H1 (cell line): Measurements from ENCODE around the gene OCEL1. TPM values are rescaled to one million over a fixed set of nuclear protein-coding genes. Genes with fewer than 3 reads are reported as not detected.

ENCODE experiments used
- CTCF ChIA-PET: fragments of 300-600 bp; sonication (Branson Sonifier 250); formaldehyde crosslinking; loops from one replicate; lab custom pipeline; 2021; ENCODE audit not compliant: partially characterized antibody; lab: Charles Lee
- POLR2A ChIA-PET: fragments of 300-600 bp; sonication (Branson Sonifier 250); formaldehyde crosslinking; loops from one replicate; lab custom pipeline; 2021; ENCODE audit warnings: inconsistent platforms; ENCODE audit not compliant: partially characterized antibody; lab: Charles Lee
- DNase-seq, 2 experiments: peaks; one replicate each; pipeline versions ENCODE4 v3.0.0 to v3.0.0-alpha.2; 2010 to 2022; ENCODE audit warnings: low spot score in 2 of 2, low read depth in 1 of 2, mixed read lengths in 1 of 2
- FAIRE-seq: peaks from 2 replicates; lab custom pipeline; 2011; peaks lifted over from hg19 to GRCh38; lab: Jason Lieb, UNC
- H2AFZ ChIP-seq: 2 replicates; pipeline ENCODE4 v1.8.1; 2012; ENCODE audit warnings: low read length, inconsistent platforms
- H2AK5ac ChIP-seq: 2 replicates; pipeline ENCODE4 v1.6.1; 2013; ENCODE audit warnings: low read depth, low read length
- H2BK120ac ChIP-seq: replicated peaks from 2 replicates; pipeline ENCODE3; 2013; ENCODE audit warnings: low read depth, low read length, inconsistent platforms
- H2BK12ac ChIP-seq: 2 replicates; pipeline ENCODE4 v1.6.1; 2013; ENCODE audit warnings: low read depth, low read length
- H2BK15ac ChIP-seq: 2 replicates; pipeline ENCODE4 v1.6.1; 2013; ENCODE audit warnings: low read length
- H2BK20ac ChIP-seq: 2 replicates; pipeline ENCODE4 v1.6.1; 2013; ENCODE audit warnings: low read length
- H2BK5ac ChIP-seq: 2 replicates; pipeline ENCODE4 v1.6.1; 2013; ENCODE audit warnings: low read depth, low read length
- H3K14ac ChIP-seq: 2 replicates; pipeline ENCODE4 v1.6.1; 2013; ENCODE audit warnings: inconsistent platforms; ENCODE audit not compliant: insufficient read length
- H3K18ac ChIP-seq: 2 replicates; pipeline ENCODE4 v1.6.1; 2013; ENCODE audit warnings: low read length; ENCODE audit errors: extremely low read depth
- H3K23ac ChIP-seq: 2 replicates; pipeline ENCODE4 v1.6.1; 2013; ENCODE audit warnings: inconsistent platforms; ENCODE audit not compliant: insufficient read length
- H3K23me2 ChIP-seq: 2 replicates; pipeline ENCODE4 v1.6.1; 2013; ENCODE audit warnings: low read depth, low read length
- H3K27ac ChIP-seq: 2 replicates; pipeline ENCODE4 v1.6.1; 2011; ENCODE audit warnings: low read depth, low read length, inconsistent platforms
- H3K27me3 ChIP-seq, 4 experiments: replicated peaks in 1 of 4; 1 replicate in 1 of 4; 2 replicates in 3 of 4; pipeline versions ENCODE4 v1.6.1 to v1.8.1; 2011 to 2013; ENCODE audit warnings: low read length in 3 of 4, mild to moderate bottlenecking in 3 of 4, inconsistent platforms in 2 of 4, mixed read lengths in 2 of 4, moderate library complexity in 1 of 4; ENCODE audit not compliant: control insufficient read depth in 3 of 4, insufficient read depth in 3 of 4; ENCODE audit errors: extremely low read depth in 1 of 4
- H3K36me3 ChIP-seq, 4 experiments: 2 replicates each; pipeline versions ENCODE4 v1.6.1 to v1.8.1; 2011 to 2013; ENCODE audit warnings: mild to moderate bottlenecking in 4 of 4, low read length in 3 of 4, moderate library complexity in 2 of 4, control low read depth in 1 of 4, inconsistent platforms in 1 of 4; ENCODE audit not compliant: insufficient read depth in 4 of 4, control insufficient read depth in 2 of 4
- H3K4ac ChIP-seq: replicated peaks from 2 replicates; pipeline ENCODE3; 2013; ENCODE audit warnings: low read length, low read depth, mixed read lengths, inconsistent platforms; ENCODE audit not compliant: insufficient read length
- H3K4me1 ChIP-seq, 4 experiments: replicated peaks in 1 of 4; 1 replicate in 1 of 4; 2 replicates in 3 of 4; pipeline versions ENCODE4 v1.6.1 to v1.8.1; 2011 to 2013; ENCODE audit warnings: low read length in 3 of 4, inconsistent platforms in 2 of 4, mixed read lengths in 1 of 4; ENCODE audit not compliant: insufficient read depth in 4 of 4, control insufficient read depth in 3 of 4
- H3K4me2 ChIP-seq, 2 experiments: 2 replicates each; pipeline versions ENCODE4 v1.6.1 to v1.8.1; 2011 to 2013; ENCODE audit warnings: low read depth in 2 of 2, low read length in 2 of 2, control low read depth in 1 of 2, inconsistent platforms in 1 of 2, mild to moderate bottlenecking in 1 of 2; ENCODE audit not compliant: insufficient read depth in 1 of 2
- H3K4me3 ChIP-seq, 4 experiments: fragments of 200-600, 300-600 bp in 1 of 4; sonication (generic), shearing (Covaris generic), sonication (Bioruptor Twin) in 1 of 4; 2 replicates each; pipeline versions ENCODE4 v1.5.1 to v1.8.1; 2011 to 2016; ENCODE audit warnings: low read length in 4 of 4, low read depth in 3 of 4, control low read depth in 2 of 4, inconsistent platforms in 2 of 4, mild to moderate bottlenecking in 2 of 4, mixed read lengths in 1 of 4, moderate library complexity in 1 of 4; ENCODE audit not compliant: insufficient read depth in 2 of 4; ENCODE audit errors: extremely low read depth in 1 of 4
- H3K56ac ChIP-seq: replicated peaks from 2 replicates; pipeline ENCODE3; 2013; ENCODE audit warnings: low read depth, mild to moderate bottlenecking, mixed read lengths, low read length, inconsistent platforms; ENCODE audit not compliant: insufficient read length
- H3K79me1 ChIP-seq: 2 replicates; pipeline ENCODE4 v1.6.1; 2013; ENCODE audit warnings: low read depth, low read length, control low read depth
- H3K79me2 ChIP-seq, 2 experiments: 2 replicates each; pipeline versions ENCODE4 v1.6.1 to v1.8.1; 2012 to 2013; ENCODE audit warnings: low read length in 2 of 2, mild to moderate bottlenecking in 2 of 2, inconsistent platforms in 1 of 2; ENCODE audit not compliant: insufficient read depth in 2 of 2, control insufficient read depth in 1 of 2
- H3K9ac ChIP-seq, 4 experiments: replicated peaks in 1 of 4; 1 replicate in 1 of 4; 2 replicates in 3 of 4; pipeline versions ENCODE4 v1.6.1 to v1.8.1; 2011 to 2013; ENCODE audit warnings: low read depth in 3 of 4, low read length in 3 of 4, control low read depth in 2 of 4, mild to moderate bottlenecking in 2 of 4, moderate library complexity in 2 of 4, inconsistent platforms in 1 of 4; ENCODE audit errors: extremely low read depth in 1 of 4
- H3K9me3 ChIP-seq, 2 experiments: 2 replicates each; pipeline versions ENCODE4 v1.6.1 to v1.8.1; 2012 to 2013; ENCODE audit warnings: mild to moderate bottlenecking in 2 of 2, moderate library complexity in 2 of 2, control low read depth in 1 of 2, inconsistent platforms in 1 of 2, low read depth in 1 of 2, low read length in 1 of 2, mixed read lengths in 1 of 2; ENCODE audit not compliant: insufficient read depth in 2 of 2
- H4K20me1 ChIP-seq, 2 experiments: replicated peaks in 1 of 2; 2 replicates each; pipeline versions ENCODE3 to v1.8.1; 2011 to 2013; ENCODE audit warnings: inconsistent platforms in 2 of 2, low read length in 2 of 2, mild to moderate bottlenecking in 1 of 2; ENCODE audit not compliant: insufficient read depth in 2 of 2, control insufficient read depth in 1 of 2
- H4K5ac ChIP-seq: 2 replicates; pipeline ENCODE4 v1.6.1; 2013; ENCODE audit warnings: low read length, low read depth, mixed read lengths, inconsistent platforms; ENCODE audit not compliant: insufficient read length
- H4K8ac ChIP-seq: 2 replicates; pipeline ENCODE4 v1.8.0; 2013; ENCODE audit warnings: mild to moderate bottlenecking, moderate library complexity, low read length, inconsistent platforms; ENCODE audit not compliant: insufficient read depth; ENCODE audit errors: extremely low read depth
- H4K91ac ChIP-seq: replicated peaks from 2 replicates; pipeline ENCODE3; 2013; ENCODE audit warnings: low read length, mixed read lengths, inconsistent platforms; ENCODE audit not compliant: insufficient read length
- ATF2 ChIP-seq: IDR thresholded peaks from 2 replicates; pipeline ENCODE4 v1.6.1; 2012; ENCODE audit warnings: low read length, inconsistent platforms
- CTBP2 ChIP-seq: IDR thresholded peaks from 2 replicates; pipeline ENCODE4 v1.7.0; 2011; ENCODE audit warnings: borderline replicate concordance, mild to moderate bottlenecking, moderate library complexity, mixed read lengths, low read length; ENCODE audit not compliant: insufficient read depth, insufficient read length
- EGR1 ChIP-seq: IDR thresholded peaks from 2 replicates; pipeline ENCODE4 v1.6.1; 2011; ENCODE audit warnings: low read depth, low read length, borderline replicate concordance
- HDAC2 ChIP-seq, 2 experiments: fragments of 300-600 bp in 1 of 2; sonication (generic) in 1 of 2; IDR thresholded peaks; 2 replicates each; pipeline ENCODE4 v1.6.1; 2011 to 2012; ENCODE audit warnings: low read depth in 2 of 2, low read length in 2 of 2, mild to moderate bottlenecking in 2 of 2, moderate library complexity in 2 of 2, borderline replicate concordance in 1 of 2, inconsistent platforms in 1 of 2
- RXRA ChIP-seq: IDR thresholded peaks from 2 replicates; pipeline ENCODE4 v1.6.1; 2011; ENCODE audit warnings: low read depth, mild to moderate bottlenecking, low read length, moderate library complexity; ENCODE audit not compliant: insufficient read depth
- TCF12 ChIP-seq: IDR thresholded peaks from 2 replicates; pipeline ENCODE4 v1.6.1; 2011; ENCODE audit warnings: low read depth, mild to moderate bottlenecking, low read length
- ZNF274 ChIP-seq: IDR thresholded peaks from 2 replicates; pipeline ENCODE4 v1.7.0; 2012; ENCODE audit warnings: low read length, borderline replicate concordance; ENCODE audit errors: extremely low read depth
- WGBS, 2 experiments: shearing (Covaris generic) in 1 of 2; methylation state at CpG; one replicate each; pipeline versions ENCODE4 v1.1.6 to v1.1.7; 2013 to 2015; ENCODE audit warnings: low lambda C conversion rate in 2 of 2, mixed read lengths in 2 of 2, inconsistent platforms in 1 of 2, low coverage in 1 of 2, missing lambda C conversion rate in 1 of 2; ENCODE audit not compliant: insufficient replicate concordance in 2 of 2, insufficient coverage in 1 of 2, insufficient read length in 1 of 2; ENCODE audit errors: extremely low coverage in 1 of 2, missing lambda C conversion rate in 1 of 2; 5-methylcytosine and 5-hydroxymethylcytosine counted together
- polyA plus RNA-seq, 7 experiments: library from polyadenylated mRNA; depleted of rRNA in 3 of 7; stranded (reverse) in 5 of 7; unstranded in 2 of 7; fragments of >200 nt in 5 of 7; fragments of 200-250 nt in 2 of 7; gene quantifications; 1 replicate in 5 of 7; 2 replicates in 1 of 7; 4 replicates in 1 of 7; pipeline versions ENCODE4 v1.2.1 to v1.2.3, GENCODE V29; 2011 to 2013; ENCODE audit warnings: missing spikeins in 2 of 7, mixed read lengths in 2 of 7
- total RNA-seq: library from RNA; stranded (reverse); fragmentation: NEBNext Ultra II Directional; extraction: Animal tissue kit (Norgen Biotek cat#: 25700); gene quantifications from 2 replicates; pipeline ENCODE4 v1.2.1, GENCODE V29; 2021

Gene OCEL1
- total and polyA plus RNA-seq, 2 of the 8 experiments (the other 6 are each of a cell fraction or from before 2014, with no cell fraction given): 13.3 to 32.6 TPM

- peak overlapping the region; percentile 68; the same call in 1 of the 2 replicates for H2BK12ac ChIP-seq
Measured at GRCh38 chr19:17249887-17250548, 24.0 kb downstream of the OCEL1 start.

More at GRCh38 chr19:17249887-17250548, 24.0 kb downstream of the OCEL1 start:
- H3K4ac ChIP-seq: peak overlapping the region; percentile 85
- no peak overlapping the region for H2BK120ac ChIP-seq
- H3K9me3 ChIP-seq: no peaks in the 10 kb centered on the region
- POLR2A ChIA-PET: interaction anchor here (0.6 to 4.2 kb wide), 11 partner anchors 8 to 71 kb away, joined by 3 to 44 read pairs (median 4); partner anchors contain the start of genes BABAM1 and USHBP1
- peak overlapping the region; percentile 71 for H2BK5ac ChIP-seq
- peaks cover 0 to 3% of the 10 kb centered on the region in 2 experiments; a peak in 2 of 4 replicates for H3K79me2 ChIP-seq
- no peak overlapping the region for H3K9ac ChIP-seq
- DNase-seq (no peak), FAIRE-seq (no peak)
- CTCF ChIA-PET: interaction anchor here (1.0 to 4.3 kb wide), 6 partner anchors 10 to 33 kb away, joined by 4 to 35 read pairs (median 8); partner anchors contain the start of genes BABAM1 and OCEL1
- no peak overlapping the region for H4K8ac ChIP-seq
- no peak overlapping the region for H3K27ac ChIP-seq
- H3K27me3 ChIP-seq: no peaks in the 10 kb centered on the region
- H4K5ac ChIP-seq: no peak overlapping the region
- peak overlapping the region; percentile 74 for H4K91ac ChIP-seq
- H3K36me3 ChIP-seq: peaks cover 0 to 3% (median 1%) of the 10 kb centered on the region in 4 experiments; a peak in 1 of 8 replicates
- no peak overlapping the region for H3K23ac ChIP-seq
- H3K79me1 ChIP-seq: no peaks in the 10 kb centered on the region
- 95% methylated on average over 15 of the region's 15 CpGs; no CpG with 5 or more reads in 1 of the 2 experiments for WGBS, 2 experiments
- 0 out of 2 replicates have a peak overlapping the region, but pooled peaks have one; percentile 18 for H2BK20ac ChIP-seq
- no peak overlapping the region for H3K4me3 ChIP-seq
- no peak overlapping the region for H2AFZ ChIP-seq
- H3K14ac ChIP-seq: no peak overlapping the region
- peak overlapping the region; percentile 65; the same call in 1 of the 2 replicates for H2AK5ac ChIP-seq
- 0 out of 2 replicates have a peak overlapping the region, but pooled peaks have one; percentile 46 for H2BK15ac ChIP-seq
- TF ChIP-seq RXRA (no peak), TCF12 (no peak), CTBP2 (no peak), ATF2 (no peak), ZNF274 (no peak), EGR1 (no peak), HDAC2 (IDR thresholded peaks at IDR 0.05; ENCODE audit: borderline replicate concordance in 1 of 2, low read depth in 2 of 2, low read length in 2 of 2) (no peak)
- peaks cover 0 to 21% (median 17%) of the 10 kb centered on the region in 4 experiments; a peak in 6 of 7 replicates for H3K4me1 ChIP-seq
- H3K18ac ChIP-seq: no peak overlapping the region
- no peaks in the 10 kb centered on the region for H4K20me1 ChIP-seq
- H3K23me2 ChIP-seq: no peaks in the 10 kb centered on the region; the same call in 1 of the 2 replicates
- no peak overlapping the region for H3K56ac ChIP-seq
- H3K4me2 ChIP-seq: no peak overlapping the region
